Measurements from ENCODE around the gene SRPK2. TPM values are rescaled to one million over a fixed set of nuclear protein-coding genes. Genes with fewer than 3 reads are reported as not detected.
A peak's percentile ranks its signal among the peaks of the same experiment; 100 is the strongest.

SRPK2 gene
- total RNA-seq, 2 donors from 2014 or later: 60.3 to 76.2 TPM

DNA sequence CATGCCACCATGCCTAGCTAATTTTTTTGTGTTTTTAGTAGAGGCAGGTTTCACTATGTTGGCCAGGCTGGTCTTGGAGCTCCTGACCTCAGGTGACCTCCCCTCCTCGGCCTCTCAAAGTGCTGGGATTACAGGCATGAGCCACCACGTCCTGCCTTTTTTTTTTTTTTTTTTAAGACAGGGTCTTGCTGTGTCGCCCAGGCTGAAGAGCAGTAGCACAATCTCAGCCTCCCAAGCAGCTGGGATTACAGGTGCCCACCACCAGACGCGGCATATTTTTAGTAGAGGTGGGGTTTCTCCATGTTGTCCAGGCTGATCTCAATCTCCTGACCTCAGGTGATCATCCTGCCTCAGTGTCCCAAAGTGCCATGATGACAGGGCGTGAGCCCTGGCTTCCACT is 14.4 kb upstream of the SRPK2 start:
- no peak for DNase-seq
- Histone ChIP-seq H3K9me3 (ENCODE audit: control insufficient read depth, low read length) (no peaks in the 10 kb centered on the region), H3K4me1 (ENCODE audit: control insufficient read depth, insufficient read depth, low read length) (no peaks in the 10 kb centered on the region)

GRCh38 chr7:105402221-105403095 is 13.7 kb upstream of the SRPK2 start:
- H3K27me3 Mint-ChIP-seq (ENCODE audit: insufficient read depth): no peaks in the 10 kb centered on the region
- Histone ChIP-seq H3K9ac (ENCODE audit: extremely low read depth, low read length, poor library complexity, severe bottlenecking) (no peak overlapping the region), H3K27me3 (ENCODE audit: control insufficient read depth, insufficient read depth, low read length, poor library complexity, severe bottlenecking) (no peaks in the 10 kb centered on the region), H3K4me1 (ENCODE audit: control insufficient read depth, insufficient read depth, low read length) (no peaks in the 10 kb centered on the region), H3K27ac (ENCODE audit: low read depth, low read length) (no peak overlapping the region), H3K4me3 (ENCODE audit: low read length) (no peak overlapping the region), H3K36me3 (ENCODE audit: control insufficient read depth, insufficient read depth, low read length) (no peaks in the 10 kb centered on the region), H3K9me3 (ENCODE audit: control insufficient read depth, low read length) (no peaks in the 10 kb centered on the region)
- no peaks in the 10 kb centered on the region for H3K36me3 Mint-ChIP-seq (ENCODE audit: low read depth)
- H3K4me1 Mint-ChIP-seq: peaks cover 2% of the 10 kb centered on the region
- TF ChIP-seq, protein P1, sequence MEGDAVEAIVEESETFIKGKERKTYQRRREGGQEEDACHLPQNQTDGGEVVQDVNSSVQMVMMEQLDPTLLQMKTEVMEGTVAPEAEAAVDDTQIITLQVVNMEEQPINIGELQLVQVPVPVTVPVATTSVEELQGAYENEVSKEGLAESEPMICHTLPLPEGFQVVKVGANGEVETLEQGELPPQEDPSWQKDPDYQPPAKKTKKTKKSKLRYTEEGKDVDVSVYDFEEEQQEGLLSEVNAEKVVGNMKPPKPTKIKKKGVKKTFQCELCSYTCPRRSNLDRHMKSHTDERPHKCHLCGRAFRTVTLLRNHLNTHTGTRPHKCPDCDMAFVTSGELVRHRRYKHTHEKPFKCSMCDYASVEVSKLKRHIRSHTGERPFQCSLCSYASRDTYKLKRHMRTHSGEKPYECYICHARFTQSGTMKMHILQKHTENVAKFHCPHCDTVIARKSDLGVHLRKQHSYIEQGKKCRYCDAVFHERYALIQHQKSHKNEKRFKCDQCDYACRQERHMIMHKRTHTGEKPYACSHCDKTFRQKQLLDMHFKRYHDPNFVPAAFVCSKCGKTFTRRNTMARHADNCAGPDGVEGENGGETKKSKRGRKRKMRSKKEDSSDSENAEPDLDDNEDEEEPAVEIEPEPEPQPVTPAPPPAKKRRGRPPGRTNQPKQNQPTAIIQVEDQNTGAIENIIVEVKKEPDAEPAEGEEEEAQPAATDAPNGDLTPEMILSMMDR (conservative IDR thresholded peaks at IDR 0.05): no peak
- no peak overlapping the region for H3K27ac Mint-ChIP-seq
- H3K4me3 Mint-ChIP-seq: no peak overlapping the region
- no peak for DNase-seq
- WGBS, 2 experiments (ENCODE audit: insufficient coverage in 1 of 2, insufficient read length in 1 of 2): 91 to 96% methylated on average over 12 to 16 of the region's 18 CpGs
- H3K9me3 Mint-ChIP-seq: no peaks in the 10 kb centered on the region

More for the DNA sequence above, 14.4 kb upstream of the SRPK2 start:
- Histone ChIP-seq H3K27me3 (ENCODE audit: control insufficient read depth, insufficient read depth, low read length, poor library complexity, severe bottlenecking) (no peaks in the 10 kb centered on the region), H3K36me3 (ENCODE audit: control insufficient read depth, insufficient read depth, low read length) (no peaks in the 10 kb centered on the region), H3K9ac (ENCODE audit: extremely low read depth, low read length, poor library complexity, severe bottlenecking) (no peak overlapping the region), H3K27ac (ENCODE audit: low read depth, low read length) (no peak overlapping the region), H3K4me3 (ENCODE audit: low read length) (no peak overlapping the region)
- WGBS, 2 experiments (ENCODE audit: insufficient coverage in 1 of 2, insufficient read length in 1 of 2): 93 to 95% methylated on average over 3 to 6 of the region's 6 CpGs
- Mint-ChIP-seq H3K36me3 (ENCODE audit: low read depth) (no peaks in the 10 kb centered on the region), H3K4me3 (no peak overlapping the region), H3K27me3 (ENCODE audit: insufficient read depth) (no peaks in the 10 kb centered on the region), H3K9me3 (no peaks in the 10 kb centered on the region), H3K27ac (no peak overlapping the region), H3K4me1 (peaks cover 2% of the 10 kb centered on the region)
- TF ChIP-seq, protein P1 (conservative IDR thresholded peaks at IDR 0.05): no peak

GRCh38 chr7:105399043-105399725 is 10.5 kb upstream of the SRPK2 start:
- no peak overlapping the region for H3K4me3 ChIP-seq (ENCODE audit: low read length)
- Mint-ChIP-seq H3K36me3 (ENCODE audit: low read depth) (no peaks in the 10 kb centered on the region), H3K27me3 (ENCODE audit: insufficient read depth) (no peaks in the 10 kb centered on the region), H3K4me3 (no peak overlapping the region), H3K4me1 (peaks cover 3% of the 10 kb centered on the region), H3K27ac (no peak overlapping the region), H3K9me3 (no peaks in the 10 kb centered on the region)
- no peaks in the 10 kb centered on the region for H3K9me3 ChIP-seq (ENCODE audit: control insufficient read depth, low read length)
- H3K9ac ChIP-seq (ENCODE audit: extremely low read depth, low read length, poor library complexity, severe bottlenecking): no peak overlapping the region
- no peak for DNase-seq
- H3K36me3 ChIP-seq (ENCODE audit: control insufficient read depth, insufficient read depth, low read length): no peaks in the 10 kb centered on the region
- H3K27me3 ChIP-seq (ENCODE audit: control insufficient read depth, insufficient read depth, low read length, poor library complexity, severe bottlenecking): no peaks in the 10 kb centered on the region
- H3K4me1 ChIP-seq (ENCODE audit: control insufficient read depth, insufficient read depth, low read length): no peaks in the 10 kb centered on the region
- 87 to 95% methylated on average over 2 to 3 of the region's 3 CpGs for WGBS, 2 experiments (ENCODE audit: insufficient coverage in 1 of 2, insufficient read length in 1 of 2)
- H3K27ac ChIP-seq (ENCODE audit: low read depth, low read length): no peak overlapping the region
- TF ChIP-seq, protein P1 (conservative IDR thresholded peaks at IDR 0.05): peak; percentile 48
